Stimulated activated CD4-positive, alpha-beta T cell treated with anti-CD3 and anti-CD28 coated beads, Interleukin-15, amount 100 ng/mL, for 1 hour (primary cell): ENCODE results near the gene TSEN54.
"Not testable (repeated sequence)": the region's sequence is repeated elsewhere in the genome, so short reads cannot be mapped to it uniquely, and the experiment has no call there.

Experiments used
- DNase-seq, 2 donors: peaks; one replicate each; pipeline ENCODE4 v3.0.0-alpha.2; 2020; ENCODE audit warnings: low read depth in 1 of 2, low spot score in 1 of 2

The TSEN54 gene

GRCh38 chr17:75516255-75516618 lies at the start of gene TSEN54:
Gene TSEN54 (plus strand): TSS chr17:75516528. CDS start chr17:75516561, 33 bp downstream.
- DNase-seq: peak; percentile 90 to 97

- no peak for DNase-seq
Observed at GRCh38 chr17:75468291-75468754, 48.0 kb upstream of the TSEN54 start.

- no peak for DNase-seq
Observed at GRCh38 chr17:75468779-75469373, 47.5 kb upstream of the TSEN54 start.

GRCh38 chr17:75471207-75471606 lies 45.1 kb upstream of the TSEN54 start:
- DNase-seq: no peak

GRCh38 chr17:75472119-75472518 lies 44.2 kb upstream of the TSEN54 start:
- DNase-seq: no peak

GRCh38 chr17:75473246-75473645 lies 43.1 kb upstream of the TSEN54 start:
- no peak for DNase-seq

- no peak for DNase-seq
Observed at GRCh38 chr17:75474736-75475135, 41.6 kb upstream of the TSEN54 start.

- no peak for DNase-seq
Observed at GRCh38 chr17:75475144-75475835, 41.0 kb upstream of the TSEN54 start.

GRCh38 chr17:75475851-75476250 lies 40.5 kb upstream of the TSEN54 start:
- no peak for DNase-seq

- no peak for DNase-seq
Observed at GRCh38 chr17:75476271-75476671, 40.1 kb upstream of the TSEN54 start.

GRCh38 chr17:75476752-75477489 lies 39.4 kb upstream of the TSEN54 start:
- no peak for DNase-seq

- not testable (repeated sequence) for DNase-seq
Observed at GRCh38 chr17:75477490-75477862, 38.9 kb upstream of the TSEN54 start.

- no peak for DNase-seq
Observed at GRCh38 chr17:75478508-75478907, 37.8 kb upstream of the TSEN54 start.

GRCh38 chr17:75480281-75480680 lies 36.0 kb upstream of the TSEN54 start:
- no peak for DNase-seq

- no peak for DNase-seq
Observed at GRCh38 chr17:75481194-75482068, 34.9 kb upstream of the TSEN54 start.

- DNase-seq: no peak
Observed at GRCh38 chr17:75482098-75482942, 34.0 kb upstream of the TSEN54 start.

- no peak for DNase-seq
Observed at GRCh38 chr17:75485688-75486087, 30.6 kb upstream of the TSEN54 start.

GRCh38 chr17:75486151-75486550 lies 30.2 kb upstream of the TSEN54 start:
- DNase-seq: no peak

GRCh38 chr17:75486951-75487350 lies 29.4 kb upstream of the TSEN54 start:
- DNase-seq: no peak

GRCh38 chr17:75487351-75488070 lies 28.8 kb upstream of the TSEN54 start:
- no peak for DNase-seq
